ENCODE measurements around the gene KRTAP12-1.

Gene KRTAP12-1, protein sequence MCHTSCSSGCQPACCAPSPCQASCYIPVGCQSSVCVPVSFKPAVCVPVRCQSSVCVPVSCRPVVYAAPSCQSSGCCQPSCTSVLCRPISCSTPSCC

GRCh38 chr21:44681861-44682579 lies at the start of gene KRTAP12-1:
Gene KRTAP12-1 (minus strand): TSS chr21:44682163. CDS start chr21:44682123, 40 bp downstream.
- peak; percentile 77 for DNase-seq

DNA sequence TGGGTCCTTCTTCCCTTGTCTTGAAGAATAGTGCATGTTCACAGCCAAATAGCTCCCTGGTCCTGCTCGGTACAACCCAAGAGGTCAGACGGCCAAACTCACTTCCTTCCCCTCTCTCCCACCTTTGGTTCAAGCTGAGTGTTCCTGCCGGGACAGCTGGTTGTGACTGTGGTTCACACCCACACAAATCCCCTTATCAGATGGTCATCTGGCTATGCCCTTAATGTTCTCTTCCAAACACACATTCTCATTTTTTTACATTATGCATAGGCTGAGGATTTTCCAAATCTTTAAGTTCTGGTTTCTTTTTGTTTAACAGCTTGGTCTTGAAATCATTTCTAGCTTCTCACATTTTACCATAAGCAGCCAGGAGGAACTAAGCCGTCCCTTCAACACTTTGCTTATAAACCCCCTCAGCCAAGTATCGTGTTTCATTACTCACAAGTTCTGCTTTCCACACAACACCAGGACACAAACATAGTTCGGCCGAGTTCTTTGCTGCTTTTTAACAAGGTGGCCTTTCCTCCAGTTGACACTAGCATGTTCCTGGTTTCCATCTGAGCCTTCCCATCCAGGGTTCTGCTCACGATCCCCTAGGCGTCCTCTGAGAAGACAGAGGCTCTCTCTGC lies 49.1 kb upstream of the KRTAP12-1 start:
- DNase-seq: no peak

- DNase-seq: no peak
Observed at GRCh38 chr21:44730028-44730395, 48.0 kb upstream of the KRTAP12-1 start.

DNA sequence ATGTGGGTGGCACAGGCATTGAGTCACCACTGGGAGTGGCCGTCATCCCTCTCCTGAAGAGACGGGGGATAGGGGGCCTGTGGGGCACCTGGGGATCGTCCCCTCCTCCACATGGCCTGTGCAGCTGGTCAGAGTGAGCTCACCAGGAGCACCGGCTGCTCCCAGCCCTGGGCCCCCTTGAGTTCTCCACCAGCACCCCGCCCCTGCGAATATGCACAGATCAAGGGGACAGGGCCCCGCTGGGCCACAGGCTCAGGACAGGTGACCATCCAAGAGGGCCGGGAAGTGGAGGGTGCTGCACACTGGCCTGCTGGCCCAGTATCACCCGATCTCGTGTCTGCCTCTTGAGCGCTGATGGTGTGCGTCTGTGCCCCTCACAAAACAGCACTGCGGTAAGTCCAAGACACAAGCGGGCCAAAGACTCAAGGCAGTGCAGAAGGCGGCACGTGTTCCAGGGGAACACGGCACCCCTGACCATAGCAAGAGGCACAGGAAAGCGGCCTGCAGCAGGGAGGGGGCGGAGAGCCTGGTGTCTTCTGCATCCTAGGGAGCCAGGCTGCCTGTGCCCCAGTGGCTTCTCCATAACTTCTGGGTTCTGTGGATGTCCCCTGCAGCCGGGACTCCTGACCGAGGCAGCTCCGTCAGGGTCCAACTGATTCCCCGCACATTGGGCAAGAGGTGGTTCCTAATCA lies 47.5 kb upstream of the KRTAP12-1 start:
- DNase-seq: no peak

GRCh38 chr21:44728716-44729115 lies 46.8 kb upstream of the KRTAP12-1 start:
- DNase-seq: no peak

GRCh38 chr21:44727757-44728156 lies 45.8 kb upstream of the KRTAP12-1 start:
- DNase-seq: no peak

GRCh38 chr21:44727321-44727720 lies 45.4 kb upstream of the KRTAP12-1 start:
- DNase-seq: no peak

- DNase-seq: no peak
Observed at GRCh38 chr21:44726826-44727225, 44.9 kb upstream of the KRTAP12-1 start.

DNA sequence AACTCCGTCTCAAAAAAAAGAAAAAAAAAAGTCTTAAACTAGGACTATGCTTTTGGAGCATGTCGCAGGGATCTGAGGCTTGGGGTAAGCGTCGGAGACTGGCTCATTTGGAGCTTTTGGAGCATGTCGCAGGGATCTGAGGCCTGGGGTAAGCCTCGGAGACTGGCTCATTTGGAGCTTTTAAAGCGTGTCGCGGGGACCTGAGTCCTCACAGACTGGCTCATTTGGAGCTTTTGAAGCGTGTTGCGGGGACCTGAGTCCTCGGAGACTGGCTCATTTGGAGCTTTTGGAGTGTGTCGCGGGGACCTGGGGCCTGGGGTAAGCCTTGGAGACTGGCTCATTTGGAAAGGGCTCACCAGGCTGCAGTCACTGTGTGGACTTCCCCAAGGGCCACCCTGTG lies 43.0 kb upstream of the KRTAP12-1 start:
- DNase-seq: no peak

- DNase-seq: no peak
Observed at GRCh38 chr21:44724196-44724595, 42.2 kb upstream of the KRTAP12-1 start.

GRCh38 chr21:44723177-44724131 lies 41.5 kb upstream of the KRTAP12-1 start:
- no peak for DNase-seq

GRCh38 chr21:44722731-44723130 lies 40.8 kb upstream of the KRTAP12-1 start:
- DNase-seq: no peak

GRCh38 chr21:44720170-44720569 lies 38.2 kb upstream of the KRTAP12-1 start:
- DNase-seq: no peak

DNA sequence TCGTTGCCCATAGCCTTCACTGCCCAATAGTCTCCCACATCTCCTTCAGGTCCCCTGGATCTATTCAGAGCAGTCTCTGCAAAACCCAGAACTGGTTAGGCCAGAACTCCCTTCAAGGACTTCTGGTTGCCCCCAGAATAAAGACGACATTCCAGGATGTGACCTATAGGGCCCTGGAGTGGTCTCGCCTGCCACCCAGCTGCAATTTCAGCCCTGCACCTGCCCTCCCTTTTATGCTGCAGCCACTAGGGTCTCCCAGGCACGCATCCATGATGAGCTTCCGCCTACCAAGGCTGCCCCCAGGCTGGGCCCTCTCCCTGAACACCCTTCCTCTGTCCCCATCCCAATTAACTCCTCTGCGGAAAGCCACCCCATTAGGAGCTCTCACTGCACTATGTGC lies 36.6 kb upstream of the KRTAP12-1 start:
- DNase-seq: no peak

DNA sequence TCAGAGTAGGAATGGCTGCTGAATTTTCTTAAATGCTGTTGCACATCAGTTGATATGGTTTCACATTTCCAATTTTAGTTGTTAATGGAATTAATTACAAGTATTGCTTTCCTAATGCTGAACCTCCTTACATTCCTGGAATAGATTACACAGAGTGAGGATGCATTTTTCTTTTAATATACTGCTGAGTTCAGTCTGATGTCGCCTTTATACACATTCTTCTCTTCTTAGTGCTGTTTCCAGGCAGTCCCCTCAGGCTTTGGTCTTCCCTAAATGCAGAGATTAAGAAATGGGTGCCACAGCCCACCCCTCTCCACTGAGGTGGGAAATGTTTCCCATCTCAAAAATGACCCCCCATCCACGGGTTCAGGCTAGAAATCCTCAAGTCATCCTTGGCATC lies 36.1 kb upstream of the KRTAP12-1 start:
- no peak for DNase-seq

DNA sequence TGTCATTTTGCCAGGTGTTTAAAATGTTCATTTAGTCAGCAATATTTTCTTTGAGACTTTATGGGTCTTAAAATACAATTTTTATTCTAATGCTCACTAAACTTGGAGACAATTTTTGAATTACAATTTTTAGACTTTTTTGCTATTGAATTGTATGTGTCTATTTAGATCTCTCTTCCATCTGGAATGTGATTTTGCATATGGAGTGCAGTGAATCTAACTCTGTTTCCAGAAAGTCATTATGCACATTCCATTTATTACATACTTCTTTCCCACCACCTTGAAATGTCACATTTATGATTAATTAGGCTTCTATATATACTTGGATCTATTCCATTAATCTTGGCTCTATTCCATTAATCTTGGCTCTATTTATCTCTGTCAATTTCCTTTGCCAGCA lies 35.0 kb upstream of the KRTAP12-1 start:
- DNase-seq: no peak

DNA sequence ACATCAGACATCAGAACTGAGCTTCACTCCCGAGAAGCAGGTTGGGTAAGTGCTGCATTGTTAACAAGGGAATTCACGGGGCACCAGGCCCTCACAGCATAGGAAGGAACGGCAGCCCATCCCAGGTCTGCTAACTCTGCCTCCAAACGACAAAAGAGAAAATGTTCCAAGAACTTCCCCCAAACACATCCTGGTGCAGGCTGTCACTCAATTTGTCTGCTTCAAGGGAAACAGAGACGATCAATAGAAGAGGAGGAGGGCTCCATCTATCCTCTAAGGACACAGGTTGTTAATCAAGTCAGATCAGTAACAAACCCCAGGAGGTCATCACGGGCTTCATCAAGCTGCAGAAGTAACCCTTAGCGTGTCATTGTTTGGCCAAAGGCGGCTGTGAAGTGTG lies 32.9 kb upstream of the KRTAP12-1 start:
- no peak for DNase-seq

- no peak for DNase-seq
Observed at GRCh38 chr21:44713846-44714245, 31.9 kb upstream of the KRTAP12-1 start.

DNA sequence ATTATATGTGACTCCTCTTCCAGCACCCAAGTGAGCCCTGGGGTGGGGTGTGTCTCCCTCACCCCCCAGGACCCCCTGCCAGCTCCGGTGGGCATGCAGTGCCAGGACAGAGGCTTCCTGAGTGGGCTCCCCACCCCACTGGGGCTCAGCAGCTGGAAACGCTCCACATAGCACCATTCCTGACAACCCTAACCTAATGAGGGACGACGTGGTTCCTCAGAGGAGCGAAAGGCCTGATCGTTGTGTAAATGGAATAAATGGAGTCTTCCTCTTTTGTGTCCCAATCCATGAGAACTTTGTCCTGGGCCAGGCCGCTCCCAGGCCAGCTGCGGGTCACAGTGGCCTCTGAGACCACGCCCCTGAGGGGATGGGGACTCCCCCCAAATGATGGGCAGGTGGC lies 31.2 kb upstream of the KRTAP12-1 start:
- DNase-seq: no peak

DNA sequence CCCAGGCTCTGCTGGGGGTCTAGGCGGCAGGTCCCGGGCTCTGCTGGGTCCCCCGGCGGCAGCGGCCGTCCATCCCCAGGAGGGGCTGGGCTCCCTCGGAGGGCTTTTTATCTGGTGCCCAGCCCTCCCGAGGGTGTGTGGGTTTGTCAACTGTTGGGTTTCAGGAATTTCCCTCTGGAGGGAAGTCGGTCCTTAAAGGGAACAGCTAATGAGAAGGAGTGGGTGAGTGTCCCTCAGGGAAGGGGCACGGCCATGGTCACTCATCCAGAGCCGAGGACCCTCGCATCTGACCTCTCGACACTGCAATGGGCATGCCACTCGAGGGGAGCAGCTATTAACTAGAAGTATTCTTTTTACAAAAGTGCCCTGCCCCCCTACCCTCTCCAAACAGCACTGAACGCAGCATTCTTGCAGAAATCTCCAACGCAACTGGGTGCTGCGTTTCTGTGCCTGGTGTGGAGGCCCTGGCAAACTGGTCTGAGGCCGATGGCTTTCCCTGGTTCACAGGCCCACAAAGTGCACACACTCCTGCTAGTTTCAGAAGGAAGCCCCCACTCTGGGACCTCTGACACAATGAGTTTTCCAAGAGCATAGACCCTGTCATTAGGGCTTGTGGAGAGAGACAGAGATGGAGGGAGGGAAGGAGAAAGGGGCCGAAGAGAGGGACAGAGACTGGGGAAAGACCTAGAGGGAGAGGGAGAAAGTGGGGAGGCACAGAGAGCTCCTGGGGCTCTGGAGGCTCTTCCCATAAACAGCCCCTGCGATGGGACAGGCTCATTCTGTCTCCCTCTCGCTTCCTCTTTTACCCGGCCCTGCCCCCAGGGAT lies 30.5 kb upstream of the KRTAP12-1 start:
- DNase-seq: no peak

GRCh38 chr21:44711327-44712202 lies 29.6 kb upstream of the KRTAP12-1 start, which contains the start of gene TSPEAR:
Gene TSPEAR (minus strand): TSS chr21:44711572. CDS start chr21:44711514, 58 bp downstream.
- peak; percentile 59 for DNase-seq
